AG08395 (cell line): ENCODE results near the gene MCU.
"Not testable (repeated sequence)": the region's sequence is repeated elsewhere in the genome, so short reads cannot be mapped to it uniquely, and the experiment has no call there.

Source experiments
- DNase-seq: peaks from one replicate; pipeline ENCODE4 v3.0.0; 2012; ENCODE audit warnings: mixed read lengths, low spot score

Gene MCU

GRCh38 chr10:72691863-72692743 is at the start of gene MCU:
Gene MCU, plus strand, starts transcription at chr10:72692143. Its CDS starts 9 bp downstream, at chr10:72692152.
- DNase-seq = peak; percentile 95

GRCh38 chr10:72642318-72642717 is 49.6 kb upstream of the MCU start:
- no peak for DNase-seq

- DNase-seq = no peak
These were observed 46.6 kb upstream of the MCU start for GRCh38 chr10:72645263-72645858.

GRCh38 chr10:72646971-72647370 is 45.0 kb upstream of the MCU start:
- DNase-seq = not testable (repeated sequence)

- no peak for DNase-seq
These were observed 43.6 kb upstream of the MCU start for GRCh38 chr10:72648301-72648700.

GRCh38 chr10:72649291-72649690 is 42.7 kb upstream of the MCU start:
- no peak for DNase-seq

- DNase-seq = no peak
These were observed 38.4 kb upstream of the MCU start for GRCh38 chr10:72653383-72654096.

GRCh38 chr10:72654720-72655119 is 37.2 kb upstream of the MCU start:
- no peak for DNase-seq

GRCh38 chr10:72658696-72659400 is 33.1 kb upstream of the MCU start:
- no peak for DNase-seq

- no peak for DNase-seq
These were observed 32.2 kb upstream of the MCU start for GRCh38 chr10:72659694-72660093.

- no peak for DNase-seq
These were observed 31.7 kb upstream of the MCU start for GRCh38 chr10:72660220-72660619.

- DNase-seq = no peak
These were observed 30.5 kb upstream of the MCU start for GRCh38 chr10:72661431-72661830.

GRCh38 chr10:72663971-72664370 is 28.0 kb upstream of the MCU start:
- no peak for DNase-seq

- peak; percentile 39 for DNase-seq
These were observed 26.0 kb upstream of the MCU start for GRCh38 chr10:72665925-72666324.

GRCh38 chr10:72667207-72667864 is 24.6 kb upstream of the MCU start:
- DNase-seq = no peak

GRCh38 chr10:72673280-72673679 is 18.7 kb upstream of the MCU start:
- DNase-seq = no peak

- not testable (repeated sequence) for DNase-seq
These were observed 17.8 kb upstream of the MCU start for GRCh38 chr10:72674174-72674573.

GRCh38 chr10:72679838-72680241 is 12.1 kb upstream of the MCU start:
- DNase-seq = no peak

- no peak for DNase-seq
These were observed 9.3 kb upstream of the MCU start for GRCh38 chr10:72682638-72683037.

GRCh38 chr10:72685264-72685921 is 6.5 kb upstream of the MCU start:
- no peak for DNase-seq

- DNase-seq = not testable (repeated sequence)
These were observed 5.5 kb upstream of the MCU start for GRCh38 chr10:72686430-72686829.
